ENCODE data around the gene ZNF627. TPM values are rescaled to one million over a fixed set of nuclear protein-coding genes. Genes with fewer than 3 reads are reported as not detected.
A peak's percentile ranks its signal among the peaks of the same experiment; 100 is the strongest.
"Not testable (repeated sequence)": the region's sequence is repeated elsewhere in the genome, so short reads cannot be mapped to it uniquely, and the experiment has no call there.

ZNF627 gene
- total and polyA plus RNA-seq, 2 experiments from 2014 or later, result 17.5 to 23.0 TPM

DNA sequence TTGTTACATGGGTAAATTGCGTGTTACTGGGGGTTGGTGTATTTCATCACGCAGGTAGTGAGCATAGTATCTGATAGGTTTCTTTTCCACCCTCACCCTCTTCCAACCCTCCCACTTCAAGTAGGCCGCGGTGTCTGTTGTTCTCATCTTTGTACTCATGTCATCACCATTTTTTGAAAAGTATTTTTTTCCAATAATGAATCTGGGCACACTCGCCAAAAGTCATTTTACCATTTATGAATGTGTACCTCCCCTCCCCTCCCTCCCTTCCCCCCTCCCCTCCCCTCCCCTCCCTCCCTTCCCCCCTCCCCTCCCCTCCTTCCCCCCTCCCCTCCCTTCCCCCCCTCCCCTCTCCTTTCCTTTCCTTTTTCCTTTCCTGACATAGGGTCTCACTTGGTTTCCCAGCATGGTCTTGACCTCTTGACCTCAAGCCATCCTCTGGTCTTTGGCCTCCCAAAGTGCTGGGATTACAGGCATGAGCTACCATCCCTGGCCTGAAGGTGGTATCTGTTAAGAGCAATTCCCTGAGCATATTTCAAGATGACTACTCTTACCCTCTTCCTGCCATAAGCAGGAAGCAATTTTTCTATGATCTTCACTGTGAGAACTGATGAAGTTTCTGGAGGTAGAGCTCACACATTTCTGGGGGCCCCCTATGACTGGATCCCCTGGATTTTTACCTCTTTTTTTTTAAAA lies 15.7 kb downstream of the ZNF627 start:
- no peak for DNase-seq (ENCODE audit: low read depth in 1 of 2, low spot score in 1 of 2)
- no peak overlapping the region for H3K4me3 ChIP-seq
- no peak overlapping the region for H3K27ac ChIP-seq
- no peaks in the 10 kb centered on the region for H3K4me1 ChIP-seq (ENCODE audit: low read depth)
- TF ChIP-seq, protein P1, sequence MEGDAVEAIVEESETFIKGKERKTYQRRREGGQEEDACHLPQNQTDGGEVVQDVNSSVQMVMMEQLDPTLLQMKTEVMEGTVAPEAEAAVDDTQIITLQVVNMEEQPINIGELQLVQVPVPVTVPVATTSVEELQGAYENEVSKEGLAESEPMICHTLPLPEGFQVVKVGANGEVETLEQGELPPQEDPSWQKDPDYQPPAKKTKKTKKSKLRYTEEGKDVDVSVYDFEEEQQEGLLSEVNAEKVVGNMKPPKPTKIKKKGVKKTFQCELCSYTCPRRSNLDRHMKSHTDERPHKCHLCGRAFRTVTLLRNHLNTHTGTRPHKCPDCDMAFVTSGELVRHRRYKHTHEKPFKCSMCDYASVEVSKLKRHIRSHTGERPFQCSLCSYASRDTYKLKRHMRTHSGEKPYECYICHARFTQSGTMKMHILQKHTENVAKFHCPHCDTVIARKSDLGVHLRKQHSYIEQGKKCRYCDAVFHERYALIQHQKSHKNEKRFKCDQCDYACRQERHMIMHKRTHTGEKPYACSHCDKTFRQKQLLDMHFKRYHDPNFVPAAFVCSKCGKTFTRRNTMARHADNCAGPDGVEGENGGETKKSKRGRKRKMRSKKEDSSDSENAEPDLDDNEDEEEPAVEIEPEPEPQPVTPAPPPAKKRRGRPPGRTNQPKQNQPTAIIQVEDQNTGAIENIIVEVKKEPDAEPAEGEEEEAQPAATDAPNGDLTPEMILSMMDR (IDR thresholded peaks at IDR 0.05; ENCODE audit: low read depth, low read length), result no peak
- peaks cover 5% of the 10 kb centered on the region for H3K9me3 ChIP-seq (ENCODE audit: low read depth)
- peaks cover 22% of the 10 kb centered on the region for H3K36me3 ChIP-seq
- H3K27me3 ChIP-seq, result no peaks in the 10 kb centered on the region

DNA sequence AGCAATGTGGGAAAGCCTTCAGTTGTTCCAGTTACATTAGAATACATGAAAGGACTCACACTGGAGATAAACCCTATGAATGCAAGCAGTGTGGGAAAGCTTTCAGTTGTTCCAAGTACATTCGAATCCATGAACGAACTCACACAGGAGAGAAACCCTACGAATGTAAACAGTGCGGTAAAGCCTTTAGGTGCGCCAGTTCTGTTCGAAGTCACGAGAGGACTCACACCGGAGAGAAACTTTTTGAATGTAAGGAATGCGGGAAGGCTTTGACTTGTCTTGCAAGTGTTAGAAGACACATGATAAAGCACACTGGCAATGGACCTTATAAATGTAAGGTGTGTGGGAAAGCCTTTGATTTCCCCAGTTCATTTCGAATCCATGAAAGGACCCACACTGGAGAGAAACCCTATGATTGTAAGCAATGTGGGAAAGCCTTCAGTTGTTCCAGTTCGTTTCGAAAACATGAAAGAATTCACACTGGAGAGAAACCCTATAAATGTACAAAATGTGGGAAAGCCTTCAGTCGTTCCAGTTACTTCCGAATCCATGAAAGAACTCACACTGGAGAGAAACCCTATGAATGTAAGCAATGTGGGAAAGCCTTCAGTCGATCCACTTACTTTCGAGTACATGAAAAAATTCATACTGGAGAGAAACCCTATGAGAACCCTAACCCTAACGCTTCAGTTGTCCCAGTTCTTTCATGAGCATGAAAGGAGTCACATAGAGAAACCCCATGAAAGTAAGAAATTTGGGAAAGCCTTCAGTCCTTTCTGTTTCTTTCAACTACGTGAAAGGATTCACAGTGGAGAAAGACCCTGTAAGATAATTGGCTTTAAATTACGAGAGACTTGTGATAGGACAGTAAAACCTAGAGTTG lies 20.1 kb downstream of the ZNF627 start:
- TF ChIP-seq, protein P1 (IDR thresholded peaks at IDR 0.05; ENCODE audit: low read depth, low read length), result no peak
- Histone ChIP-seq H3K4me1 (ENCODE audit: low read depth) (no peaks in the 10 kb centered on the region), H3K9me3 (ENCODE audit: low read depth) (peaks cover 12% of the 10 kb centered on the region), H3K27ac (no peak overlapping the region), H3K27me3 (no peaks in the 10 kb centered on the region), H3K4me3 (no peak overlapping the region), H3K36me3 (peaks cover 40% of the 10 kb centered on the region)
- DNase-seq (ENCODE audit: low read depth in 1 of 2, low spot score in 1 of 2), result no peak

DNA sequence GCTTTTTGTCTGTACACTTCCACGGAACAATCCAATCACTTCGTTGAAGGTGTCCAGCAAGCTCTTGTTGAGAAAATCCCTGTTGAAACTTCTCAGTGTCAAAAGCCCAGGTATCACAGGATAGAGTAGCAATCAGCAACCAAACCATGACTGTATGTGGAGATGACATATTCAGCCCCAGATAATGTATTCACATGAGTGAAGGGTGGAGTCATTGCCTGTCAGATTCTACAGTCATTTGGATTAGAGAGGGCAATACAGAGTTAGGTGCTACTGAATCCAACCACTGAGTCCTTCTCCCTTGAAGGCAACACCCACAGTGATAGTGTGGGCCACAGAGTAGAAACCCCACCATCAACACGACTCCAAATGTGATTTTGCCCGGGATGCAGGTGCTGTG lies 23.3 kb downstream of the ZNF627 start:
- H3K4me3 ChIP-seq, result no peak overlapping the region
- peaks cover 12% of the 10 kb centered on the region for H3K9me3 ChIP-seq (ENCODE audit: low read depth)
- no peak for DNase-seq (ENCODE audit: low read depth in 1 of 2, low spot score in 1 of 2)
- TF ChIP-seq, protein P1 (IDR thresholded peaks at IDR 0.05; ENCODE audit: low read depth, low read length), result no peak
- peaks cover 40% of the 10 kb centered on the region for H3K36me3 ChIP-seq
- H3K27ac ChIP-seq, result no peak overlapping the region
- H3K4me1 ChIP-seq (ENCODE audit: low read depth), result peaks cover 4% of the 10 kb centered on the region
- H3K27me3 ChIP-seq, result peaks cover 6% of the 10 kb centered on the region

DNA sequence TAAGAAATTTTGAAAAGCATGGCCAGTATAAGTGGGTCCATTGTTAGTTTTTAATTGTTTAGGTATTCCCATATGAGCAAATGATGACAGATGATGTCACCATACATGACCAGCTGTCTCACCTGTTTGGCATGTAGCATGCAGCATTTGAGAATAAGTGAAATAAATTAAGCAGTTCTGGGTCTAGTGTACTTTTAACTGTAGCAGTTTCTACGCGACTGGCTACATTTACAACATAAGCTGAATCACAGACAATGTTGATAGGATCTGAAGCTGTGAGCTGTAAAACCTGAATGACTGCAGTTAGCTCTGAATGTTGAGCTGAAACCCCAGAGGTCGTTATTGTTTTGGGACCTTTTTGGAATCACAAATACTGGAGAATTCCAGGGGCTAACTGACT lies 25.1 kb downstream of the ZNF627 start:
- peaks cover 26% of the 10 kb centered on the region for H3K36me3 ChIP-seq
- H3K27me3 ChIP-seq; H3K4me1 ChIP-seq (ENCODE audit: low read depth); H3K4me3 ChIP-seq; H3K27ac ChIP-seq; H3K9me3 ChIP-seq (ENCODE audit: low read depth); DNase-seq (ENCODE audit: low read depth in 1 of 2, low spot score in 1 of 2): not testable (repeated sequence)

DNA sequence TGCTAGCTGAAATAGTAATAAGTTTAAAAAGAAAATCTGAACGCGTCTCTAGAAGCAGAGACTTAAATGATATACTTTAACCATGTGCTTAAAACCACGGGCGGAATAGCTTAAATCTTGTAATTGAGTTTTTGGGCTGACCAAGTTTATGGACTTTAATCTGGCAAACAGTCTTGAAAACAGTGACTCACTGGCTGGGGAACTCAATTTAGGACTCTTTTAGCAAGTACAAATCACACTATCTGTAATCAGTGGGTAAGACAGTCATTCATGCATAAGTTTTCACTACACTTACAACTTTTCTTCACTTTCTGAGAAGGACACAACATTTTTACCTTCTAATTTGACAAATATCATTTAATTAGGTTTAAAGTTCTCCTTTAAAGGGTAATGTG lies 26.8 kb downstream of the ZNF627 start:
- Histone ChIP-seq H3K4me1 (ENCODE audit: low read depth) (peaks cover 4% of the 10 kb centered on the region), H3K9me3 (ENCODE audit: low read depth) (no peaks in the 10 kb centered on the region), H3K4me3 (peak overlapping the region; percentile 22), H3K36me3 (peaks cover 10% of the 10 kb centered on the region), H3K27ac (no peak overlapping the region), H3K27me3 (peaks cover 6% of the 10 kb centered on the region)
- TF ChIP-seq, protein P1 (IDR thresholded peaks at IDR 0.05; ENCODE audit: low read depth, low read length), result no peak
- peak in 1 of 2 donors; percentile 63 for DNase-seq (ENCODE audit: low read depth in 1 of 2, low spot score in 1 of 2)

DNA sequence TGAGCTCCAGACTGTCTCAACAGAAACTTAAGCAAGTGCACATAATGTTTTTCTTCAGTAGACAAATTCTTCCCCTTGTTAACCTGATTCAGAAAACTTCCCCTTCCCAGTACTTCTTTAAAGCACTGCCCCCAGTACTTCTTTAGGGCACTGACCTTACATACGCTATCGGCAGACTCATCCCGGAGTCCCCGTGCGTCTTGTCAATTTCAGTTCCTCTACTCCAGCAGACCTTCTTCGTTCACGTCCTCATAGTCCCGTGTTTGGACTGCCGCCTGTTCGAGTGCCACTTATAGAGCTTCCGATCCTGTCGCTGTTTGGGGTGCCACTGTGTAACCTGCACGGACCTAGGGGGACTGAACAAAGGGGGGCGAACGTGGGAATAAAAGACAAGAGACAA lies 29.0 kb downstream of the ZNF627 start:
- TF ChIP-seq, protein P1 (IDR thresholded peaks at IDR 0.05; ENCODE audit: low read depth, low read length), result no peak
- Histone ChIP-seq H3K4me3 (no peak overlapping the region), H3K27ac (no peak overlapping the region), H3K4me1 (ENCODE audit: low read depth) (peaks cover 4% of the 10 kb centered on the region), H3K9me3 (ENCODE audit: low read depth) (no peaks in the 10 kb centered on the region), H3K36me3 (no peaks in the 10 kb centered on the region), H3K27me3 (peaks cover 6% of the 10 kb centered on the region)
- DNase-seq (ENCODE audit: low read depth in 1 of 2, low spot score in 1 of 2), result no peak

Data from cardiac muscle cell (in vitro differentiated cells and primary cell).